B cell (primary cell): ENCODE measurements around the gene CARMIL3.

Source experiments
- EZH2 ChIP-seq: IDR thresholded peaks from 2 replicates; pipeline ENCODE4 v1.6.1; 2012; ENCODE audit warnings: borderline replicate concordance, low read depth, mild to moderate bottlenecking, moderate library complexity, low read length; ENCODE audit not compliant: insufficient read depth, poor library complexity, severe bottlenecking
- TF ChIP-seq, protein P1 (sequence below): fragments of 200-600 bp; IDR thresholded peaks from one replicate; pipeline ENCODE4 v1.8.0; 2022; ENCODE audit warnings: antibody characterized with exemption, mild to moderate bottlenecking

DNA sequence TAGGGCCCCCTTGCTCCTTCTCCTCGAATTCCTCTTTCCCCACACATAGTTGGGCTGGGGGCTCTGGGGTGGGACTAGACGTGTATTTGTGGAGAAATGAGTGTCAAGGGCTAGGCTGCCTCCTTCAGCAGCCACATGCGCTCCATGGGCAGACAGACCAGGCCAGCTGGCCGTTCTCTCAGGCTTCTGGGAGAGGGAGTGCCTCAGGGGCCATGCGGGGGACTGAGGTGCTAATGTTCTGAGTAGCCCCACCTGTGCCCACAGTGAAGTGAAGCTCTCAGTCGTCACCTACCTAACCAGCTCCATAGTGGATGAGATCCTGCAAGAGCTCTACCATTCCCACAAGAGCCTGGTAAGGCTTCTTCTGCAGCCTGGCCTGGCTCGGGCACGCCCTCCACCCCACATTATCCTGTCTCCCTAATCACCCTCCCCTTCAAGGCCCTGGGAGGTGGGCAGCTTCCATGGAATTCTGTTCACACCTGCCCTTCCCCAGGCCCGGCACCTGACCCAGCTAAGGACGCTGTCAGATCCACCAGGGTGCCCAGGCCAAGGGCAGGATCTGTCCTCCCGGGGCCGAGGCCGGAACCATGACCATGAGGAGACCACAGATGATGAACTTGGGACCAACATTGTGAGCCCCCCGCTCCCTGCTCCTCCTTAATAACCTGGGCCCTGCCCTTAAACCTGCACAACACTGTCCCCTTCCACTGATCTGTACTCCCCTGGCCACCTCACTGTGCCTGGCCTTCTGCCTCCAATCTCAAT lies 10.6 kb downstream of the CARMIL3 start:
- TF ChIP-seq, protein P1, sequence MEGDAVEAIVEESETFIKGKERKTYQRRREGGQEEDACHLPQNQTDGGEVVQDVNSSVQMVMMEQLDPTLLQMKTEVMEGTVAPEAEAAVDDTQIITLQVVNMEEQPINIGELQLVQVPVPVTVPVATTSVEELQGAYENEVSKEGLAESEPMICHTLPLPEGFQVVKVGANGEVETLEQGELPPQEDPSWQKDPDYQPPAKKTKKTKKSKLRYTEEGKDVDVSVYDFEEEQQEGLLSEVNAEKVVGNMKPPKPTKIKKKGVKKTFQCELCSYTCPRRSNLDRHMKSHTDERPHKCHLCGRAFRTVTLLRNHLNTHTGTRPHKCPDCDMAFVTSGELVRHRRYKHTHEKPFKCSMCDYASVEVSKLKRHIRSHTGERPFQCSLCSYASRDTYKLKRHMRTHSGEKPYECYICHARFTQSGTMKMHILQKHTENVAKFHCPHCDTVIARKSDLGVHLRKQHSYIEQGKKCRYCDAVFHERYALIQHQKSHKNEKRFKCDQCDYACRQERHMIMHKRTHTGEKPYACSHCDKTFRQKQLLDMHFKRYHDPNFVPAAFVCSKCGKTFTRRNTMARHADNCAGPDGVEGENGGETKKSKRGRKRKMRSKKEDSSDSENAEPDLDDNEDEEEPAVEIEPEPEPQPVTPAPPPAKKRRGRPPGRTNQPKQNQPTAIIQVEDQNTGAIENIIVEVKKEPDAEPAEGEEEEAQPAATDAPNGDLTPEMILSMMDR = no peak
- TF ChIP-seq EZH2 = no peak
